Psoas muscle (tissue), 8 donors: ENCODE results near the gene PRSS50. TPM values are rescaled to one million over a fixed set of nuclear protein-coding genes. Genes with fewer than 3 reads are reported as not detected.

Experiments used
- ATAC-seq, 4 donors: fragments of 200-7000 bp; cut with Tn5 transposase; one replicate each; pipeline ENCODE4 v1.9.1; 2020; ENCODE audit warnings: moderate library complexity in 3 of 4, mild to moderate bottlenecking in 2 of 4
- DNase-seq, 2 donors: peaks; one replicate each; pipeline ENCODE4 v3.0.0-alpha.2; 2020
- H3K27ac ChIP-seq: fragments of 200-600 bp; one replicate; pipeline ENCODE4 v1.8.0; 2022
- H3K27me3 ChIP-seq, 3 donors: fragments of 200-600 bp in 1 of 3; one replicate each; pipeline versions ENCODE4 v1.6.1 to v1.8.0; 2013 to 2022; ENCODE audit warnings: low read length in 2 of 3, mild to moderate bottlenecking in 2 of 3, moderate library complexity in 1 of 3; ENCODE audit not compliant: insufficient read depth in 3 of 3
- H3K36me3 ChIP-seq, 2 donors: fragments of 200-600 bp in 1 of 2; one replicate each; pipeline versions ENCODE4 v1.6.1 to v1.8.0; 2013 to 2022; ENCODE audit warnings: low read depth in 1 of 2, mild to moderate bottlenecking in 1 of 2, moderate library complexity in 1 of 2; ENCODE audit not compliant: insufficient read depth in 1 of 2
- H3K4me1 ChIP-seq: fragments of 200-600 bp; one replicate; pipeline ENCODE4 v1.8.0; 2022
- H3K4me3 ChIP-seq: fragments of 200-600 bp; one replicate; pipeline ENCODE4 v1.8.0; 2022; ENCODE audit warnings: mild to moderate bottlenecking
- H3K9me3 ChIP-seq: fragments of 200-600 bp; one replicate; pipeline ENCODE4 v1.8.0; 2022
- CTCF ChIP-seq: fragments of 200-600 bp; IDR thresholded peaks from one replicate; pipeline ENCODE4 v1.8.0; 2022; ENCODE audit warnings: antibody characterized with exemption
- WGBS, 3 donors: extraction: QIAGEN DNeasy Blood & Tissue Kit; methylation state at CpG; one replicate each; pipeline versions ENCODE4 v1.1.6 to v1.1.7; 2013; 5-methylcytosine and 5-hydroxymethylcytosine counted together
- intact Hi-C, 2 donors: fragments of 100-400 bp; cut with DNase I; formaldehyde crosslinking; loops; one replicate each; pipeline versions ENCODE4 v1.11.0 to v1.14.2; 2022
- polyA plus RNA-seq, 3 donors: library from polyadenylated mRNA; stranded (reverse); fragments of 200-250 nt; gene quantifications; one replicate each; pipeline ENCODE4 v1.2.3, GENCODE V29; 2013
- total RNA-seq, 4 donors: library from RNA; stranded (reverse); fragmentation: NEBNext Ultra II Directional in 2 of 4; extraction: Animal tissue kit (Norgen Biotek cat#: 25700) in 2 of 4; gene quantifications; one replicate each; pipeline versions ENCODE4 v1.2.1 to v1.2.4, GENCODE V29; 2021 to 2023
- donor health status: healthy with polysubstance abuse.
- donor health status: DM: no; HTN: no; CAD: no; lungs with moderate emphysema.
- donor health status: Bipolar disorder and iron deficiency.
- donor health status: healthy.
- donor health status: DM: yes; HTN: yes; CAD: no.
- donor health status: DM: no; HTN: no; CAD: no.
- donor health status: DM: no; HTN: no; CAD: no.
- donor health status: DM: yes; HTN: yes; CAD: no.

The PRSS50 gene
- total and polyA plus RNA-seq, 7 donors = 0.01 to 0.34 (median 0.14) TPM; not detected in 1

DNA sequence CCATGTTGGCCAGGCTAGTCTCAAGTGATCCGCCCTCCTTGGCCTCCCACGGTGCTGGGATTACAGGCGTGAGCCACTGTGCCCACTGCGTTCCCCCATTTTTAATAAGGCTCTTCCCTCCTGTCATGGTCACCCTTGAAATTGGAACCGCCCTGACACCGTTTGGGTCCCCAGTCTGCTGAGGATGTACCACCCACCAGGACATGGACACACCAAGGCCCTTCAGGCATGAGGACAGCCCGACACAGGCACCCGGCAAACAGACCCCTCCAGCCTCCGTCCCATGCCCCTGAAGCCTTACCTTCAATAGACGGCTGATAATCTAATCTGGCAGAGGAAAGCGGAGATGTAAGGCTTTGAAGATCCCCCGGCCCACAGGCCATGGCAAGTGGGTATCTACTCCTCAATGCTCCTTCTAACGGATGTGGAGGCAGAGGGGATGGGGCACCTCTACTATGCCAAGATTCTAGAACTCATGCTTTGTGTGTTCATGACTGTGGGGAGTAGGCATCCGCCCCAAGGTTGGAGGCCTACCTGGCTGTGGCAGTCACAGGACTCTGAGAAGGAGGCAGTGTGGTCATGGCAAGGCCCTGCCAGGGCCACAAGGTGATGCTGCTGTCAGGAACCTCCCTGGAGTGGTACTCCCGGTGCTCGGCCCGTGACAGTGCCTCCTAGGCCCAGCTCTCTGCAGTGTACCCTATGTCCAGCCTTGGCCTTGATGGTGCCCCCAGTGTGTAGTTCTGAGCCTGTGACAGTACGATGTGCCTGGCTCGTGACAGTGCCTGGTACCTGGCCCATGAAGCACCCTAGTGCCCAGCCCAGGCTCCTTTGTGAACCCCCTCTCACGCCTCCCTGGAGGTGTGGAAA is 18.6 kb upstream of the PRSS50 start:
- H3K4me1 ChIP-seq = no peaks in the 10 kb centered on the region
- no peak for TF ChIP-seq CTCF
- H3K4me3 ChIP-seq = no peak overlapping the region
- no peak for DNase-seq
- peaks cover 0 to 4% (median 0%) of the 10 kb centered on the region in 3 donors for H3K27me3 ChIP-seq
- H3K36me3 ChIP-seq = no peaks in the 10 kb centered on the region
- ATAC-seq = peak in 1 of 4 donors; percentile 23
- H3K9me3 ChIP-seq = no peaks in the 10 kb centered on the region
- 80 to 91% (median 84%) methylated on average over 19 to 20 of the region's 20 CpGs for WGBS, 3 donors
- H3K27ac ChIP-seq = no peak overlapping the region
- intact Hi-C loops = no loop called here

DNA sequence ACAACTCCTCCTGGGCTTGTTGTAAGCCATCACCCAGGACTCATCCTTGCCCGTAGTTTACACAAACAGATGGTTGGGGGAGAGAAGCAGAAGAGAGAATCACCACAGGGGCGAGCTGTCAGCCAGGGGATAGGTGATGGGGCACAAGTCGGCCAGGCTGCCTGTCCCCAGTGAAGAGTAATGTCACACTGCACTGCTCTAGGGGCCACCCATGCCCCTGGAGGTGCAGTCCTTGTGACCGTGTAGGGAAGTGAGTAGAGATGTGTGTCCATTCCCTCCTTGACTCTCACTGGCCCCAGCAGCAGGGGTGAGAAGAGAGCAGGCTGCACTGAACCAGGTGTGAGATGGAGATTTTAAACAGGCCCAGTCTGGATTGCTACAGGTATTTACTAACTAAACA is 17.1 kb upstream of the PRSS50 start:
- WGBS, 3 donors = 56 to 60% (median 57%) methylated on average over 4 of the region's 4 CpGs
- Histone ChIP-seq H3K36me3 (no peaks in the 10 kb centered on the region), H3K9me3 (no peaks in the 10 kb centered on the region), H3K27me3 (peaks cover 0 to 4% (median 0%) of the 10 kb centered on the region in 3 donors), H3K4me3 (no peak overlapping the region), H3K27ac (no peak overlapping the region), H3K4me1 (no peaks in the 10 kb centered on the region)
- intact Hi-C loops = no loop called here
- DNase-seq = no peak
- no peak for TF ChIP-seq CTCF
- ATAC-seq = no peak

GRCh38 chr3:46733026-46733800 is 15.5 kb upstream of the PRSS50 start:
- DNase-seq (no peak), ATAC-seq (no peak)
- Histone ChIP-seq H3K27ac (no peak overlapping the region), H3K36me3 (no peaks in the 10 kb centered on the region), H3K4me1 (no peaks in the 10 kb centered on the region), H3K9me3 (no peaks in the 10 kb centered on the region), H3K27me3 (peaks cover 0 to 4% (median 0%) of the 10 kb centered on the region in 3 donors), H3K4me3 (no peak overlapping the region)
- intact Hi-C loops = no loop called here
- 71 to 76% (median 73%) methylated on average over 9 of the region's 9 CpGs for WGBS, 3 donors
- no peak for TF ChIP-seq CTCF

DNA sequence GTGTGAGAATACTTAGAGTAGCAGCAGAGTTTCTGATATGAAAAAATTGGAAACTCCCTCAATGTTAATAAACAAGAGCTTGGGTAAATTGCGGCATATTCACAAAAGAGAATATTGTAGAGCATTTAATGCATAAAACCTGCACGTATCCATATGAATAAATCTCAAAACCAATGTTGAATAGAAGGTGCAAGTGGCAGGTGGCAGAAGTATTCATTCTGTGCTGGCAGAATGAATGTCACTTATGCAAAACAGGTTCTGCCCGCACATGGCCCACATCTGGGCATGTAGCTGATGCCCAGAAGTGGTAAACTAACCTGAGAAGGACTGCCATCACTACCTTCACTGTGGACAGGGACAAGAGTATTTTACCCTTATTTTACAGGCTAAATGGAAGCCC is 14.1 kb upstream of the PRSS50 start:
- Histone ChIP-seq H3K27me3 (no peaks in the 10 kb centered on the region), H3K36me3 (no peaks in the 10 kb centered on the region), H3K9me3 (no peaks in the 10 kb centered on the region), H3K27ac (no peak overlapping the region), H3K4me1 (no peaks in the 10 kb centered on the region), H3K4me3 (no peak overlapping the region)
- no peak for ATAC-seq
- no peak for TF ChIP-seq CTCF
- DNase-seq = no peak
- intact Hi-C loops = no loop called here
- 78 to 85% (median 80%) methylated on average over 3 of the region's 3 CpGs for WGBS, 3 donors
